ENCODE measurements around the gene CIB1. TPM values are rescaled to one million over a fixed set of nuclear protein-coding genes. Genes with fewer than 3 reads are reported as not detected.
A peak's percentile ranks its signal among the peaks of the same experiment; 100 is the strongest.

Gene CIB1
- total RNA-seq, 1 donor from 2014 or later: 44.1 TPM

DNA sequence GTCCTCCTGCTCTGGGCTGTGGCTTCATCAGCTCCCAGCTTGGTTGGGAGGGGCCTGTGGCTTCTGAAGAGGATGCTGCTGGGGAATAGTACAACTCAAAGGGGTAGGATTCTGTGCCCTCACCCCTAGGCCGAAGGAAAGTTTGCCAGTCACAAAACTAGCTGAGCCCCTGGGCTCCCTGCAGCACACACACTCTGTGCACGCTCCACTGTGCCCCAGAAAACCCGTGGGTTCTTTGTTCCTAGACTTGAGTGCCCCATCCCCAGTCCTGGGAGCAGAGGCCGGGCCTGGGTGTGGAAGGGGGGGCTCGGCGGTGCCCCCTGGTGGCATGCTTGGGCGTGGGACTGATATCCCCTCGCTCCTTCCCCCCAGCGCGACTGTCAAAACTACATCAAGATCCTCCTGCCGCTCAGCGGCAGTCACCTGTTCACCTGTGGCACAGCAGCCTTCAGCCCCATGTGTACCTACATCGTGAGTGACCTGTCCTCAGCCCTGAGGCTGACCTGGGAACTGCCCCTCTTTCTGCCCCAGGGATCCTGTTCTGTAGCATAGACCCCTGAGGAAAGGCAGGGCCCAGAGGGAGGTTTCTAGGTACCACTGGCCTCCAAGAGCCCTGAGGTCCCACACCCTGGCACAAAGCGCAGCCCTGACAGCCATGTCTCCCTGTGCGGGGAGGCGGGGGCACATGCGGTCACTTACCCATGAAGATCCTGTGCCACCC is 14.2 kb downstream of the CIB1 start:
- ATAC-seq (peak; percentile 57), DNase-seq (ENCODE audit: low spot score) (no peak)

DNA sequence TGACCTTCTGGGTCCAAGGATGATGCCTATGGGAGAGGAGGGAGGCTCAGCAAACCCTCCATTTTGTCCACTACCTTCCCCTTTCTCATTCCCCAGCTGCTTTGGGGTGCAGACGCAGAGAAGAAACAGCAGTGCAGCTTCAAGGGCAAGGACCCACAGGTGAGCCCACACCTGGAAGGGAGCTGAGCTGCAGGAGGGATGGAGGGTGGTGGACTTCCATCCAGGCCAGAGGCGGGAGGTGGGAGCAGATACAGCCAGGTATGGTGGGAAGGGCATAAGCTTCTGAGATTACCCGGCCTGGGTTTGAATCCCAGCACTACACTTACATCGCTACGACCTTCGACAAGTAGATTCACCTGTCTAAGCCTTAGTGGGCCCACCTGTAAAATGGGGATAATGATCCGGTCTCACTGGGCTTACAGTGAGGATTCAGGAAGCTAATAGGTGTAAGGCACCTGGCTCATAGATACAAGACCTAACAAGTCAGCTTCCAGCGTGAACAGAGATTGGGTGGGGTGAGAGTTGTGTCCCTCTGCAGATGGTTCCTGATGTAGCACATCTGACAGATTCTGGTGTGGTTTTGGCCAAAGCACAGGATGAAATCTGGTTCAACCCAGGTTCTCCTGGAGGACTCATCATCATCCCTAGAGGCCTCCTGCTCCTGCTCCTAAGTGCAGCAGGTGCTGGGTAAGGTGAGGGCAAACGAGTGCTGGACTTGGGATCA is 15.9 kb downstream of the CIB1 start:
- no peak for DNase-seq (ENCODE audit: low spot score)
- ATAC-seq: no peak

DNA sequence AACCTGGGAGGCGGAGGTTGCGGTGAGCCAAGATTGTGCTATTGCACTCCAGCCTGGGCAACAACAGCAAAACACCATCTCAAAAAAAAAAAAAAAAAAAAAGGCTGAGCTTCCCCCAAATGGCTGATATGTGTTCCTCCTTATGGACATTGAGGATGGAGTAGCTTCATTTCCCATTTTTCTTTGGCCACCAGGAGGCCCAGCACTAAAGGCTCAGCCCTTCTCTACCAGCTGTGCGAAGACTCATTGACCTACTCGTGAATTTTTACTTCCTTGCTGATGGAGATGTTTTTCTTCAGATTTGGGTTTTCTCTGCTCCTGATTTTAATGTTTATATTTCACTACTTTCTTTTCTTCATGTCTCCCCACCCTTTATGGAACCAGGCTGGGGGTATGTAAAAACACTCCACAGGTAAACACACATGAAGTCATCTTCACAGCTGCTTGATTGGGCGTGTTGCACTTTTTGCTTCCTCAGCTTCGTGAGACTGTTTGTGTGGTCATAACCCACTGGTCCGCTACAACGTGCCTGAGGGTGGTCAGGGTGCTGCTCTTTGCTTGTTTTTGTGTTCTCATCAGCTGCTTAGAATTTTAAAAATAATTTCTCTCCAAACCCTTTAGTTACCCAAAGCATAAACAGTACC is 19.1 kb downstream of the CIB1 start:
- ATAC-seq (no peak), DNase-seq (ENCODE audit: low spot score) (no peak)

DNA sequence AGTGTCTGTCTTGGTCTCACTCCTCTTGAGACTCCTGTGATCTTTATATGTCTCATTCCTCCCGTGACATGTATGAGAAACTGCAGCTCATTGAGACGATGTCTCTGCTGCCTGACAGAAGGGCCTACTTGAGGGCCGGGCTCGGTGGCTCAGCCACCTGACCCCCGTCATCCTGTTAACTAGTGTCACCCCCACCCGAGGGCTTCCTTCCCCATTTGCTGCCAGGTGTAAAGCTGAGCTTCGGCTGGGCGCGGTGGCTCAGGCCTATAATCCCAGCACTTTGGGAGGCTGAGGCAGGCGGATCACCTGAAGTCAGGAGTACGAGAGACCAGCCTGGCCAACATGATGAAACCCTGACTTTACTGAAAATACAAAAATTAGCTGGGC is 19.9 kb downstream of the CIB1 start:
- no peak for ATAC-seq

DNA sequence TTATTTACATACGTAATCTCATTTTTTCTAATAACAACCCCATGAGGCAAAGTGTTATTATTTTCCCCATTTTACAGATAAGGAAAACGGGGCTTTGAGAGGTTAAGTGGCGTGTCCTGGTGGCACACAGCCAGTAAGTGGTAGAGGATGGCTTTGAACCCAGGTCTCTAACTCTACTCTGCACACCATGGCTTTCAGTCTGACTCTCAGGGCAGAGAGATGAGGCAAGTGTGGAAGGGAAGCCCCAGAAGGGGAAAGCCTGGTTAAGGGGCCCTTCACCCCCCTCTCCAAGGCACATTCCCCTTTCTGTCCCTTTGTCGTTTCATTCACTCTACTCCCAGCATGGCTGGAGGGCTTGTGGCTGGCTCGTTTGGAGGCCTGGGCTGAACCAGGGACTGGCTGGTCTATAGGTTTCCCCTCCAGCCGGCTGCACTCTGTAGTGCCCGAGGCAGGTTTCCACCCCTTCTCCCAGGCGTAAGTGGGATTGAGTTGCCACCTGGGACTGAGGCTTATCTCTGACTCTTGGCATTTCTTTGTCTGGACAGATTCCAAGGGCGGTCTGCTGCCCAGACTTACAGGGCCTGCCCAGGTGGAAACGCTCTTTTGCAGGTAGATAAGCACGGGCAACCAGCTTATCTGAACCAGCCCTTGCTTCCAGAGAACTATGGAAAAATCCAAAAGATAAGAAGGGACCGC is 20.5 kb downstream of the CIB1 start:
- DNase-seq (ENCODE audit: low spot score): peak; percentile 67
- peak; percentile 77 for ATAC-seq

More for the DNA sequence above, 19.9 kb downstream of the CIB1 start:
- DNase-seq (ENCODE audit: low spot score): no peak

DNA sequence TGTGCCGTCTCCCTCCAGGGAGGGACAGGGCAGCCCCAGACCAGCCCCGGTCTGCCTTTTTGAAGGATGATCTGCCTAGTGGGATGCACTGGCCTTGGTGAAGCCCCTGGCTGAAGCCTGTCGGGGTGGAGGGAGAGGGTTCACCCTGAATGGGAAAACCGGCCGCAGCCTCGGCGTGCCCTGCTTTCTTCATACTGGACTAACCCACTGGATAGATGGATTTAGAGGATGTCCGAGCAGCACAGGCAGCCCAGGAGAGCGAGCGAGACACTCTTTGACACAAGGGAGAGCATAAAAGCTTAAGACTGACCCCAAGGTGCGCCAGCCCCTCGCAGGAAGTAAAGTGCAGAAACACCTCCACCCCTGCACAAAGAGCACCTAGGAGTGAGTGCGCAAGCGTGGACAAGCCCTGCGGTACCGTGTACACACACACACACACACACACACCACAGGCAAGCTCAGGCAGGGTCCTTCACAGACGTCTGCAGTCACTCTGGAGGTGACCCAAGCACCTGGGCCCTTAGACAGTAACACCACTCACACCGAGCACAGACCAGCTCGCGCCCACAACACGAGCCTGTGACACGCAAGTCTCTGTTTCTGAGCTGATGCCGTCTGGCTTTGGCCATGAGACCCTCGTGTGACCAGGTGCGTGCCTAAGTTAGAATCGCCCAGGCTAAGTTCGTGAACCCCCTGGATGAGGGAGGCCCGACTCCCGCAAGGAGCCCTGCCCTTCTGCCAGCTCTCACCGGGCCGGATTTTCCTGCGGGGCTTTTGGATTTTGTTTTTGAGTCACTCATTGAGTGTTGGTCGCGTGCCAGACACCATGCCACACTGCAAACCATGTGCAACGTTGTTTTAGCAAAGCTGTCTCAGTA is 21.3 kb downstream of the CIB1 start:
- DNase-seq (ENCODE audit: low spot score) (no peak), ATAC-seq (no peak)

DNA sequence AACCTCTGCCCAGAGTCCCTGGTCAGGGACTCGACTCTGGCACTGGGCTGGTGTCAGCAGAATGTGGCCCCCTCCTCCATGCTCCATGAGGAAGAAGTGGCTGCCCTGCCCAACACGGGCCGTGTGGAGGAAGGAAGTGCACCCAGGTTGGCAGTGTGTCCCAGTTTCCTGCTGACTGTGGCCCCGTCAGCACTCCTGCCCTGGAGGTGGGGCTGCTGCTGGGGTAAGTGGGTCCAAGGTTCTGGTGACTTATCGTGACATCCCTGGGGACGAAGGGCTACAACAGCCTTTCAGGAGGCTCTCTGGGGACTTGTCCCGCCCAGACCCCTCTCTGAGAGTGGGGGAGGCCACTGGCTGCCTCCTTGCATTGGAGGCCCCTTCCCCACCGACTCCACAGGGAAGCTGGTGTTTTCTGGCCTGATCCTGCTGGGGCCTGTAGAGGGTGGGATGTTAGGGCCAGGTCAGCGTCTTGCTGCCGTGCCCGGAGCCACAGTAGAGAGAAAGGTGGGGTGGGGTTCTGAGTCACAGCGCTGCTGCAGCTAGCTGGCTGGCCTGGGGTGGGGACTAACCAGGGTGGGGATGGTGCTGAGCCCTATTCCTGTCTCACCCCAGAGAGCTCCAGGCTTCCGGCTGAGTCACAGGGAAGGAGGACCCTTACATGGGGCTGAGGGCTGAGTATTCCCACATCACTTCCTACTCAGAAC is 22.1 kb downstream of the CIB1 start:
- ATAC-seq (peak; percentile 60), DNase-seq (ENCODE audit: low spot score) (no peak)

DNA sequence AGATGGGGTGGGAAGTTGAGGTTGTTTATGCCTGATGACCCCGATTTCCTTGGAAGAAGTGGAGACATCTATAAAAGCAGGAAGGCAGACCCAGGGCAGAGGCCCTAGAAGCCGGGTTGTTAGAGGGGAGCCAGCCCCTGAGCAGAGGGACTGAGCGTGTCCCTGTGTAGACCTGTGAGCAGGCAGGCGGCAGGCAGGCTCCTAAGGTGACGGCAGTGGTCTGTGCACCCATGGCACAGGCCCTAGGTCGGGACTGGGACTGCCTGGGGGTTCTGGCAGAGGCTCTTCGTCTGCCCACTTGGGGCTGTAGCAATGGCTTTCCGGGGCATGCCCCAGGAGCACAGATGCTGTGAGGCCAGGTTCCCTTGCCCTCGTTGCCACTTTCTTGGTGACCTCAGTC is 22.7 kb downstream of the CIB1 start:
- ATAC-seq: no peak
- no peak for DNase-seq (ENCODE audit: low spot score)

DNA sequence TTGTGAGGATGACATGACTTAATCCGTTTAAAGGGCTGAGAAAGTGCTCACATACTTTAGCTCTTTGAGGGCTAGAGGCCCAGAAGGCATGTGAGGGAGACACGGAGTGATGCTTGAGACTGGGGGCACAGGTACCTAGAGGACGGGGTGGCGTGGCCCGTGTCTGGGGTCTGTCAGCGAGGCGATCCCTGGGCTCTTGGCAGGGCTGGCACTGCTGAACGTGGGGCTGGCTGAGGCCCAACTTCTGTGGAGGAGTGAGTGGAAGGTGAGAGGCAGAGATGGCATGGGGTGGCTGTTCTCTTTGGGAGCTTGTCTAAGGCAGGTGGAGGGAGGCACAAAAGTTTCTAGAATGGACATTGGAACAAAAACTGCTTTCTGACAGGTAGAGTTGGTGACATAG is 23.1 kb downstream of the CIB1 start:
- ATAC-seq: no peak
- DNase-seq (ENCODE audit: low spot score): no peak

DNA sequence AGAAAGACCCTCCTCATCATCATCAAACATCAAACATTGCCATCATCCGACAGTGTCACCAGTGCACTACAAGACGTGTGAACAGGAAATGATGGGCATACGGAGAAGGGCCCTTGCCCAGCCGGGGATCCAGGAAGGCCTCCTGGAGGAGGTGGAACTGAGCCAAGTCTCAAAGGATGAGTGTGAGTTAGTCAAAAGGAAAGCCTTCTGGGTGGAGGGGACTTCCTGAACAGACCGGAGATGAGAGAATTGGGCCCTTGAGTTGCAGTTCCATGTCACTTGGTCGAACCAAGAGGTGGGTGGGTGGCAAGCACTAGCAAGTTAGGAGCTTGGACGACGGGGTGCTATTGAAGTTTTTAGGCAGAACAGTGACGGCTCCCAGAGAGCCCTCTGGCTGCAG is 24.1 kb downstream of the CIB1 start:
- DNase-seq (ENCODE audit: low spot score) (no peak), ATAC-seq (no peak)

DNA sequence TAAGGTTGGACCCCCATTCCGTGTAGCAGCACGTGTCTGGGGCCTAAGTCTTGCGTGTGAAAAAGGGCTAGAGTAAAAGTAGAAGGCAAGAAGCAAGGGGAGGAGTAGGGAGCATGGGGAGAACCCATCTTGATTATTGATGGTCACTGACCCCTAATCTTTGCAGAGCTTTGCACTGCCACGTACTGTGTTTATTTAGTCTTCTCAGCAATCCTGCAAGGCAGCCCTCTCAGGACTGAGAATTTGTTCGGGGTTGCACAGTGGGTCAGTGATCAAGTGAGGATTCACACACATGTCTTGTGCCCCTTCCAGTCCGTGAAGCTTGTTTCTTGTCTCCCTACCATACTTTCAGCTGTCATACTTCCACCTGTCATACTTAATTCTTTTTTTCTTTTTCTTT is 25.4 kb downstream of the CIB1 start:
- ATAC-seq (no peak), DNase-seq (ENCODE audit: low spot score) (no peak)

DNA sequence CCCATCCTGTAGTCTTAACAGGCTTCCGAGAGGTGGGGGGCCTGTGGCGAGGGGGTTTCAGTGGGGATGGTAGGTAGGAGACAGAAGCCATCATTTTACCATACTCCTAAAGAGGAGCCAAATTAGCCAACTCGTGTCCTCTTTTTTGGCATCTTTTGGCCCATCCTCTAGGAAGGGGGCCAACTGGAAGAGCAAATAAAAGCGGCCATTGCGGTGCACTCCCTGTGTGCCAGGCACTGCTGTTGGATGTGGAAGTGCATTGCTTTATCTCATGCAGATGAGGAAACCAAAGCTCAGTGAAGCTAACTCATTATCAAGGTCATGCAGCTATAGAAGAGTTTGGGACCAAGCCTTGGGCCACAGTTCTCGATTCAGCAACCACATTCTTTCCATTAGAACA is 26.5 kb downstream of the CIB1 start:
- no peak for DNase-seq (ENCODE audit: low spot score)
- ATAC-seq: peak; percentile 64

DNA sequence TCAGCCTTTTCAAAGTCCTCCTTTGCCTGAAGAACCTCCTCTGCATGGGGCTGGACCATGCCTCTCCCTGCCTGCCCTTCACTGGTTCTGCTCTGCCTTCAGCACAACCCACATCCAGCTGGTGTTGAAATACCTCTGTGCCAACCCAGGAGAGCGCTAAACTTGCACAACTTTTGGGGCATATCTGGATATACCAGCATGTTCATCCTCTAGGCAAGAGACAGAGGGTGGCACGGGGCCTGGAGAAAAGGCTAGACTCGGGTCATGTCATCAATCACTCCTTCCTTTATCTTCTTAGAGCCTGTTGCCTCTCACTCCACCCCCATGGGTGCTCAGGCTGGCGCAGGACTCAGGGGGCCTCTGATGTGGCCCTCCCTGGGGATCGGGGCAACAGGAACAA is 27.9 kb downstream of the CIB1 start:
- peak; percentile 68 for ATAC-seq
- DNase-seq (ENCODE audit: low spot score): peak; percentile 74

DNA sequence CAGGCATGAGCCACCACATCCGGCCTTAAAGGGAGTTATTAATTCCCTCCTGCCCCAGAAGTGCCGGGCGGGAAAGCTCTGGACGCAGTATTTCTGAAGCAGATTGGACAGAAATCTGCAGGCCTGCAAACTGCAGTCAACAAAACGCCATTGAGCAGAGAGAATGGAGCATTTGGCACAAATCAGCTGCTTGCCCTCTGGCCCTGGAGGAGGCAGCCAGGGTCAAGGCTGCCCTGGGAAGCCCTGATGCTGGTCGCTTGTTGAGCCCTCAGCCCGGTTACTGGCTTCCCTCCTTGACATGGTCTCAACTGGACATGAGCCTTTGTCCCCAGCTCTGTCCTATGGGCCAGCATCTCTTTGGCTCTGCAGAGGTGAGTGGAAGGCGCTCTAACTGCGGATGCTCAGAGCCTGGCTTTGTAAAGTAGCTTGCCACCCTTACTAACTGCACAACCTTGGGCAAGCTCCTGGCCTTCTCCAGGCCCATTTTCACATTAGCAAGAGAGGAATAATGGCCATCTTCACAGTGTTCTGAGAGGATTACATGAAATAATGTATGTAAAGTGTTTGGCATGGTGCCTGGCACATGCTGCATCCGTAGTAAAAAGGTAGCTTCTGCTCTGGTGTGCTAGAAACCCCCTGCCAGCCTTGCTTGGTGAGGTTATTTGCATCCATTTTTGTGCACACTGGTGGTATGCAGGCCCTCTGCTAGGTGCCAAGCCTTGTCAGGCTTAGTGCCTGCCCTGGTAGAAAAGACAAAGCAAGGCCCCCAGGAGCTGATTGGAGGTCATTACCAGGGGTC is 28.5 kb downstream of the CIB1 start:
- ATAC-seq: no peak

DNA sequence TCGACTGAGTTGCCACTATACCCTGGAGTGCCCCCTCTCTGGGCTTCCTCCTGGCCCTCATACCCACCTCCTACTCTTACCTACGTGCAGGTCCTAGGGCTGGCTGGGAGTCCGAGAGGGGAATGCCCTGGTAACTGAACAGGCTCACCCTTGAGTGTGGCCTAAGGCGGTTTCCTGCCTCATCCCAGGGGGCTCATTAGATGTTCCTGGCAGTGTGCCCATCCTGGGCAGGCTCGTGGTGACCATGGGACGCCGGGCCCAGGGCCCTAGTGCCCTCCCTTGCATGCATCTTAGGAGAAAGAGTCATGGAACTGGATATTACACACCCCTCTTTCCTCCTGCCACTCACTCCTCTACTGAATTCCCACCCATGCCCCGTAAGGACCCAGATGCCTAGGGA is 29.8 kb downstream of the CIB1 start:
- DNase-seq (ENCODE audit: low spot score) (no peak), ATAC-seq (no peak)

More for the DNA sequence above, 28.5 kb downstream of the CIB1 start:
- no peak for DNase-seq (ENCODE audit: low spot score)

DNA sequence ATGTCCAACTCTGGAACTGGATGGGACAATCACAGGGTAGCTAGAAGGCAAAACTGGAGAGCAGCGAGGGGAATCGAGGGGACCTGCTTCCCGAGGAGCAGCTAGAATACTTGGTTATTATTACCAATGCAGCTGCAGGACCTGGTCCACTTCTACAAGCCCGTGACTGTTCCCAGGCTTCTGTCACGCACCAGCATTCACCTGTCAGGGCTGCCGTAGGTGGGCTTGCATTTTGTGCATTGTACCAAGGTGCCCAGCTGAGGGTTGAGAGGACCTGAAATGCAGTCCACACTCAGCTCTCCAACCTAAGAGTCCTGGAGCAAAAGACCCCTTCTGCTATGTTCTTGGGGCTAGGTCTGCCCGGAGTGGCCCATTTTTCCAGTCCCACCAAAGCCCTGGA is 30.3 kb downstream of the CIB1 start:
- no peak for DNase-seq (ENCODE audit: low spot score)
- ATAC-seq: no peak

DNA sequence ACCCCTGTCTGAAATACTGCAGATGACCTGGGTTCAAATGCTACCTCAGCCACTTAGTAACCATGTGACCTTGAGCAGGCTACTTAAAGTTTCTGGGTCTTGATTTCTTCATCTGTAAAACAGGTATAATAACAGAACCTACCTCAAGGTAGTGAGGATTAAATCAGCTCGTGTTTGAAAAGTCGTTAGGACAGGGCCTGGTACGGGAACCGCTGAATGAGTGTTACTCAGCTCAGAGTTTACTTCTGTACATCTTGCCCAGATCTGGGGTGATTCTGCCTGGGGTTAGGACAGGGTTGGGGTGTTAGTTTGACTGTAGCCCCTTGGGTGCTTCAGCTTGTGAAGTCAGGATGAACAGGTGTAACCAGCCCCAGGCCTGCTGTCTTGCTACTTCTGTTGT is 30.8 kb downstream of the CIB1 start:
- ATAC-seq (no peak), DNase-seq (ENCODE audit: low spot score) (no peak)

DNA sequence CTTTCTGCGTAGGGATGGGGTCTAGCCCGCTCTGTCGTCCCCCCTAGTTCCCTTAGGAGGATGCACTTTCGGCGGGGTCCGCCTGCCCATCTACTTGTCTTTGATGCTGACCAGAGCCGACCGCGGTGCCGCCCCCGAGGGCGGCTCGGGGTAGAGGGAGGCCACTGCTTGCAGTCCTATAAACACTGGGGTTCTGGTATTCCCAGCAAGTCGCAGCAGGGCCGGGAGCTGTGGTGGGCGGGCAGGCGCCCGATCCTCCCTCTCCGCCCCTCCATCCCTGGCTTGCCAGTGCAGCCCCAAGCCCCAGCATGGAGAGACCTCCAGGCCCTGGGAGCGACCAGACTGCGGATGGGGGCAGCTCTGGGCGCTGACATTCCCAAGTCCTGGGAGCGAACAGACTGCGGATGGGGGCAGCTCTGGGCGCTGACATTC is 31.8 kb downstream of the CIB1 start:
- ATAC-seq: no peak
- DNase-seq (ENCODE audit: low spot score): no peak

Measured in left lobe of liver (tissue), 2 donors.